Neutrophil (primary cell): ENCODE results near the gene DGKG.

ENCODE experiments used
- H3K27ac ChIP-seq: fragments of 200-600 bp; sonication (generic); 2 replicates; pipeline ENCODE4 v1.5.1; 2016; ENCODE audit warnings: mild to moderate bottlenecking, moderate library complexity
- H3K27me3 ChIP-seq: fragments of 200-600 bp; sonication (generic); 2 replicates; pipeline ENCODE4 v1.6.0; 2016; ENCODE audit warnings: mild to moderate bottlenecking
- H3K36me3 ChIP-seq: fragments of 200-600 bp; sonication (generic); 2 replicates; pipeline ENCODE4 v1.5.1; 2017
- H3K4me1 ChIP-seq, 2 experiments: fragments of 200-600 bp in 1 of 2; sonication (generic) in 1 of 2; 1 replicate in 1 of 2; 2 replicates in 1 of 2; pipeline versions ENCODE4 v1.5.1 to v1.6.1; 2013 to 2016; ENCODE audit warnings: low read depth in 1 of 2, low read length in 1 of 2, mild to moderate bottlenecking in 1 of 2, moderate library complexity in 1 of 2; ENCODE audit not compliant: control insufficient read depth in 1 of 2, insufficient read depth in 1 of 2
- H3K4me3 ChIP-seq, 2 experiments: fragments of 200-600 bp in 1 of 2; sonication (generic) in 1 of 2; 1 replicate in 1 of 2; 2 replicates in 1 of 2; pipeline ENCODE4 v1.5.1; 2013 to 2016; ENCODE audit warnings: low read depth in 1 of 2, low read length in 1 of 2, mild to moderate bottlenecking in 1 of 2, moderate library complexity in 1 of 2
- H3K9me3 ChIP-seq: fragments of 200-600 bp; sonication (generic); 2 replicates; pipeline ENCODE4 v1.5.1; 2016
- CTCF ChIP-seq: fragments of 200-600 bp; sonication (generic); IDR thresholded peaks from 2 replicates; pipeline ENCODE4 v1.5.1; 2016; ENCODE audit warnings: antibody characterized with exemption

Gene DGKG

GRCh38 chr3:186369217-186369616 is 7.2 kb upstream of the DGKG start:
- Histone ChIP-seq H3K27ac (no peak overlapping the region), H3K27me3 (no peaks in the 10 kb centered on the region), H3K4me3 (no peak overlapping the region), H3K9me3 (no peaks in the 10 kb centered on the region), H3K4me1 (peaks cover 80 to 90% of the 10 kb centered on the region in 2 experiments), H3K36me3 (no peaks in the 10 kb centered on the region)
- TF ChIP-seq CTCF, result no peak

GRCh38 chr3:186368717-186369116 is 6.7 kb upstream of the DGKG start:
- Histone ChIP-seq H3K27me3 (no peaks in the 10 kb centered on the region), H3K4me1 (peaks cover 80 to 90% of the 10 kb centered on the region in 2 experiments)

GRCh38 chr3:186368176-186368575 is 6.1 kb upstream of the DGKG start:
- H3K27me3 ChIP-seq, result no peaks in the 10 kb centered on the region
- peak overlapping the region; percentile 33 for H3K27ac ChIP-seq
- H3K9me3 ChIP-seq, result no peaks in the 10 kb centered on the region
- peaks cover 80 to 88% of the 10 kb centered on the region in 2 experiments for H3K4me1 ChIP-seq
- H3K36me3 ChIP-seq, result no peaks in the 10 kb centered on the region
- no peak overlapping the region for H3K4me3 ChIP-seq
- no peak for TF ChIP-seq CTCF

More at GRCh38 chr3:186368717-186369116, 6.7 kb upstream of the DGKG start:
- no peak overlapping the region for H3K4me3 ChIP-seq
- TF ChIP-seq CTCF, result no peak
- no peaks in the 10 kb centered on the region for H3K9me3 ChIP-seq
- H3K36me3 ChIP-seq, result no peaks in the 10 kb centered on the region
- peak overlapping the region; percentile 33 for H3K27ac ChIP-seq

- Histone ChIP-seq H3K9me3 (no peaks in the 10 kb centered on the region), H3K4me3 (no peak overlapping the region), H3K36me3 (no peaks in the 10 kb centered on the region), H3K27ac (peak overlapping the region; percentile 33), H3K27me3 (no peaks in the 10 kb centered on the region), H3K4me1 (peaks cover 79 to 88% of the 10 kb centered on the region in 2 experiments)
- TF ChIP-seq CTCF, result no peak
Measured at GRCh38 chr3:186367631-186368030, 5.6 kb upstream of the DGKG start.

GRCh38 chr3:186366206-186366605 is 4.2 kb upstream of the DGKG start:
- no peak for TF ChIP-seq CTCF
- H3K4me1 ChIP-seq, result peaks cover 73 to 80% of the 10 kb centered on the region in 2 experiments

More at GRCh38 chr3:186366206-186366605, 4.2 kb upstream of the DGKG start:
- Histone ChIP-seq H3K27me3 (no peaks in the 10 kb centered on the region), H3K27ac (peak overlapping the region; percentile 79), H3K9me3 (no peaks in the 10 kb centered on the region), H3K36me3 (no peaks in the 10 kb centered on the region), H3K4me3 (peak overlapping the region in 1 of 2 experiments; percentile 2)
